ENCODE results near the gene TXLNG.
"Not testable (repeated sequence)": the region's sequence is repeated elsewhere in the genome, so short reads cannot be mapped to it uniquely, and the experiment has no call there.

The TXLNG gene

DNA sequence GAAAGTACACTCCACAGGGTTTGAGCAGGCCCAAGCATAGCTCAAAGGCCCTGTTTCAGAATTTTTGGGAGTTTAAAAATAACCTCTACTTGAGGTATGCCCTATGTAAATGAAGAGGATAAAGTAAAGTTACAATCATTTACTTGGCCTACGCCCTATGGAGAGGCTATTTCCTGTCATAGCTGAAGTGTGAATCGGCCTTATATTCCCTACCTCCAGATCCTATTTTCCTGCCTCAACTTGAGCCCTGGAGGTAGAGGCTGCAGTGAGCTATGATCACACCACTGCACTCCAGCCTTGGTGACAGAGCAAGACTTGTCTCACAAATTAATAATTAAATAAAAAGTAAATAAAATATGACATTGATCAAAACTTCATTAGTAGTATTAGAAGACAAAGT lies 11.5 kb upstream of the TXLNG start:
- Histone ChIP-seq H3K4me3 (ENCODE audit: insufficient read depth in 1 of 2, low read depth in 1 of 2, low read length in 2 of 2) (no peak overlapping the region), H3K14ac (ENCODE audit: low read length in 2 of 2) (no peak overlapping the region), H2BK120ac (ENCODE audit: low read depth, low read length) (no peak overlapping the region), H2AK5ac (ENCODE audit: low read length, severe bottlenecking) (no peak overlapping the region), H4K91ac (ENCODE audit: low read length) (no peak overlapping the region), H3K27ac (ENCODE audit: low read length, poor library complexity, severe bottlenecking) (no peak overlapping the region), H3K23ac (ENCODE audit: low read length in 2 of 2) (no peak overlapping the region), H2BK12ac (ENCODE audit: low read length in 2 of 2) (no peak overlapping the region), H3K18ac (ENCODE audit: low read depth in 1 of 2, low read length in 2 of 2) (no peak overlapping the region), H3K27me3 (ENCODE audit: control insufficient read depth in 1 of 2, insufficient read depth in 1 of 2, low read length in 2 of 2) (peaks cover 0 to 2% of the 10 kb centered on the region in 2 experiments), H4K8ac (ENCODE audit: low read length) (no peak overlapping the region), H3K9ac (ENCODE audit: low read length) (no peak overlapping the region), H2BK15ac (ENCODE audit: low read depth, poor library complexity, severe bottlenecking) (no peak overlapping the region), H3K4ac (ENCODE audit: low read depth in 1 of 2, low read length in 2 of 2) (no peak overlapping the region), H3K79me1 (replicated peaks; ENCODE audit: low read length, poor library complexity, severe bottlenecking) (no peaks in the 10 kb centered on the region), H3K36me3 (ENCODE audit: control insufficient read depth in 1 of 2, insufficient read depth in 2 of 2, low read depth in 1 of 2, low read length in 2 of 2) (no peaks in the 10 kb centered on the region), H3K9me3 (ENCODE audit: control insufficient read depth, low read length) (no peaks in the 10 kb centered on the region), H3K4me1 (ENCODE audit: control insufficient read depth, insufficient read depth, low read depth, low read length) (no peaks in the 10 kb centered on the region), H2BK5ac (ENCODE audit: low read depth, low read length, poor library complexity, severe bottlenecking) (no peak overlapping the region), H3K4me2 (ENCODE audit: low read length, poor library complexity, severe bottlenecking) (no peak overlapping the region), H2AFZ (ENCODE audit: low read depth, low read length) (no peak overlapping the region)
- DNase-seq: no peak
- WGBS: 40% methylated on average over 1 of the region's 2 CpGs

DNA sequence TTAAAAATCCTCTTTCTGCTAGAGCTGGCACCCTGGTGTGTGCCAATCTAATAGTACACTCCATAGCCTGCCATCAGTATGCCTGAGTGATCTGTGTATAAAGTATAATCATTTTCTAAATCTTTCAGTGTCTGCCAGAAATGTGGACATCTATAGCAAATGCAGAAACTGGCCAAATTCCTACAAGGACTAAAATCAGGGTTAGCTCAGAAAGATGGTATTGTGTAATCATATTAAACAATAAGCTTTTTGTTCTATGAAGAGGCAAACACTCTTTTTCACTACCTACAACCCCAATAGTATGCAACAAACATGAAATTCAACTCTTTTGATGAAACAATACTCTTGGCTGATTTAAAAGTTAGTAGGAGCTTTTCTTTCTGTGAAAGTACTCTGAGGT lies 7.7 kb upstream of the TXLNG start:
- no peak overlapping the region for H4K8ac ChIP-seq (ENCODE audit: low read length)
- H2BK5ac ChIP-seq (ENCODE audit: low read depth, low read length, poor library complexity, severe bottlenecking): no peak overlapping the region
- no peak overlapping the region for H3K18ac ChIP-seq (ENCODE audit: low read depth in 1 of 2, low read length in 2 of 2)

DNA sequence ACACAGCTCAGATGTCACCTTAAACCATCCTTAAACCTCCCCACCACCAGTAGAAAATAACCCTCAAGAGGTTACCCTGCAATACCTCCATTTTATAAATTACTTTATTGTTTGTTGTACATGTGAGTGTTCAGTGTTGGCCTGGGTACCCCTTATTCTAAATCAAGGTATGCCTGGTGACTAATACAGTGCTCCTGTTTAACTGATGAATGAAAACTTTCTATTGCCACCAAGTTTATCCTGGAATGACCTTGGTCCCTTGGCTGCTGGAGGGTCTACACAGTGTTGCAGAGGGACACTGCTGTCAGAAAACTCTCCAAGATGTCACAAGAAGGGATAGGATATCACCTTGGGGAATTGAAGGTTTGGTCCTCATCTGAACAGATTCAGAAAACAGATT lies 7.3 kb upstream of the TXLNG start:
- no peak for DNase-seq
- Histone ChIP-seq H4K8ac (ENCODE audit: low read length) (no peak overlapping the region), H3K4me3 (ENCODE audit: insufficient read depth in 1 of 2, low read depth in 1 of 2, low read length in 2 of 2) (no peak overlapping the region), H3K4me1 (ENCODE audit: control insufficient read depth, insufficient read depth, low read depth, low read length) (no peaks in the 10 kb centered on the region), H2BK5ac (ENCODE audit: low read depth, low read length, poor library complexity, severe bottlenecking) (no peak overlapping the region), H3K14ac (ENCODE audit: low read length in 2 of 2) (no peak overlapping the region), H2AK5ac (ENCODE audit: low read length, severe bottlenecking) (no peak overlapping the region), H3K4ac (ENCODE audit: low read depth in 1 of 2, low read length in 2 of 2) (no peak overlapping the region), H3K18ac (ENCODE audit: low read depth in 1 of 2, low read length in 2 of 2) (no peak overlapping the region), H4K91ac (ENCODE audit: low read length) (no peak overlapping the region), H3K23ac (ENCODE audit: low read length in 2 of 2) (no peak overlapping the region), H2AFZ (ENCODE audit: low read depth, low read length) (no peak overlapping the region), H2BK120ac (ENCODE audit: low read depth, low read length) (no peak overlapping the region), H3K9ac (ENCODE audit: low read length) (no peak overlapping the region), H2BK15ac (ENCODE audit: low read depth, poor library complexity, severe bottlenecking) (no peak overlapping the region), H3K9me3 (ENCODE audit: control insufficient read depth, low read length) (no peaks in the 10 kb centered on the region), H2BK12ac (ENCODE audit: low read length in 2 of 2) (no peak overlapping the region), H3K4me2 (ENCODE audit: low read length, poor library complexity, severe bottlenecking) (no peak overlapping the region), H3K36me3 (ENCODE audit: control insufficient read depth in 1 of 2, insufficient read depth in 2 of 2, low read depth in 1 of 2, low read length in 2 of 2) (no peaks in the 10 kb centered on the region), H3K27me3 (ENCODE audit: control insufficient read depth in 1 of 2, insufficient read depth in 1 of 2, low read length in 2 of 2) (peaks cover 0 to 2% of the 10 kb centered on the region in 2 experiments), H3K27ac (ENCODE audit: low read length, poor library complexity, severe bottlenecking) (no peak overlapping the region), H3K79me1 (replicated peaks; ENCODE audit: low read length, poor library complexity, severe bottlenecking) (no peaks in the 10 kb centered on the region)

More for the DNA sequence above, 7.7 kb upstream of the TXLNG start:
- Histone ChIP-seq H3K9ac (ENCODE audit: low read length) (no peak overlapping the region), H3K27ac (ENCODE audit: low read length, poor library complexity, severe bottlenecking) (no peak overlapping the region), H3K23ac (ENCODE audit: low read length in 2 of 2) (no peak overlapping the region), H3K4me2 (ENCODE audit: low read length, poor library complexity, severe bottlenecking) (no peak overlapping the region), H2BK15ac (ENCODE audit: low read depth, poor library complexity, severe bottlenecking) (no peak overlapping the region), H2AFZ (ENCODE audit: low read depth, low read length) (no peak overlapping the region), H3K27me3 (ENCODE audit: control insufficient read depth in 1 of 2, insufficient read depth in 1 of 2, low read length in 2 of 2) (peaks cover 0 to 2% of the 10 kb centered on the region in 2 experiments), H3K79me1 (replicated peaks; ENCODE audit: low read length, poor library complexity, severe bottlenecking) (no peaks in the 10 kb centered on the region), H3K4ac (ENCODE audit: low read depth in 1 of 2, low read length in 2 of 2) (no peak overlapping the region), H3K14ac (ENCODE audit: low read length in 2 of 2) (no peak overlapping the region), H3K4me1 (ENCODE audit: control insufficient read depth, insufficient read depth, low read depth, low read length) (no peaks in the 10 kb centered on the region), H2BK120ac (ENCODE audit: low read depth, low read length) (no peak overlapping the region), H2AK5ac (ENCODE audit: low read length, severe bottlenecking) (no peak overlapping the region), H4K91ac (ENCODE audit: low read length) (no peak overlapping the region), H3K9me3 (ENCODE audit: control insufficient read depth, low read length) (no peaks in the 10 kb centered on the region), H2BK12ac (ENCODE audit: low read length in 2 of 2) (no peak overlapping the region), H3K4me3 (ENCODE audit: insufficient read depth in 1 of 2, low read depth in 1 of 2, low read length in 2 of 2) (no peak overlapping the region), H3K36me3 (ENCODE audit: control insufficient read depth in 1 of 2, insufficient read depth in 2 of 2, low read depth in 1 of 2, low read length in 2 of 2) (no peaks in the 10 kb centered on the region)
- no peak for DNase-seq

DNA sequence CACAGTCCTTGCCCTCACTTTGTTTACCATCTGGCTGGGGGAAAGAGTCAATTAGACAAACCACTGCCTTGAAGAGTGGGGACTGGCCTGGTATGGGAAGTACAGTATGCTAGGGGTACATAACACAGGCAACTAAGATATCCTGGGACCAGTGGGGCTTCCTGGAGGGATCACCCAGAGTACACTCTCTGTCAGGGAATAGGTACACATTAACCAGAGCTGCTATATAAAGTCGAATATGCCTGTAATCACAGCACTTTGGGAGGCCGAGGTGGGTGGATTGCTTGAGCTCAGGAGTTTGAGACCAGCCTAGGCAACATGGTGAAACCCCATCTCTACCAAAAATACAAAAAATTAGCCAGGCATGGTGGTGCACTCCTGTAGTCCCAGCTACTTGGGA lies 6.5 kb upstream of the TXLNG start:
- not testable (repeated sequence) for H2BK15ac ChIP-seq (ENCODE audit: low read depth, poor library complexity, severe bottlenecking); H4K91ac ChIP-seq (ENCODE audit: low read length)

More for the DNA sequence above, 6.5 kb upstream of the TXLNG start:
- not testable (repeated sequence) for H2BK12ac ChIP-seq (ENCODE audit: low read length in 2 of 2); H3K18ac ChIP-seq (ENCODE audit: low read depth in 1 of 2, low read length in 2 of 2); H3K36me3 ChIP-seq (ENCODE audit: control insufficient read depth in 1 of 2, insufficient read depth in 2 of 2, low read depth in 1 of 2, low read length in 2 of 2); H2BK120ac ChIP-seq (ENCODE audit: low read depth, low read length); H3K4me2 ChIP-seq (ENCODE audit: low read length, poor library complexity, severe bottlenecking); H3K23ac ChIP-seq (ENCODE audit: low read length in 2 of 2); H3K4ac ChIP-seq (ENCODE audit: low read depth in 1 of 2, low read length in 2 of 2); H4K8ac ChIP-seq (ENCODE audit: low read length); H3K4me1 ChIP-seq (ENCODE audit: control insufficient read depth, insufficient read depth, low read depth, low read length); H2AK5ac ChIP-seq (ENCODE audit: low read length, severe bottlenecking); H3K27me3 ChIP-seq (ENCODE audit: control insufficient read depth in 1 of 2, insufficient read depth in 1 of 2, low read length in 2 of 2); H3K4me3 ChIP-seq (ENCODE audit: insufficient read depth in 1 of 2, low read depth in 1 of 2, low read length in 2 of 2); H3K14ac ChIP-seq (ENCODE audit: low read length in 2 of 2); H2BK5ac ChIP-seq (ENCODE audit: low read depth, low read length, poor library complexity, severe bottlenecking); H2AFZ ChIP-seq (ENCODE audit: low read depth, low read length); DNase-seq; H3K79me1 ChIP-seq (replicated peaks; ENCODE audit: low read length, poor library complexity, severe bottlenecking); H3K9me3 ChIP-seq (ENCODE audit: control insufficient read depth, low read length); H3K9ac ChIP-seq (ENCODE audit: low read length); H3K27ac ChIP-seq (ENCODE audit: low read length, poor library complexity, severe bottlenecking)
- no CpG with 5 or more reads among the region's 2 CpGs for WGBS

All from mesenchymal stem cell (in vitro differentiated cells and primary cell).